SK-N-SH (cell line): ENCODE data around the gene MARF1.
"Not testable (repeated sequence)": the region's sequence is repeated elsewhere in the genome, so short reads cannot be mapped to it uniquely, and the experiment has no call there.

ENCODE experiments used
- CHD2 ChIP-seq: fragments of 150-350 bp; IDR thresholded peaks from 2 replicates; pipeline ENCODE4 v1.6.1; 2018; ENCODE audit warnings: low read length; ENCODE audit not compliant: partially characterized antibody
- FOXJ3 ChIP-seq: sonication (generic); formaldehyde crosslinking; IDR thresholded peaks from 2 replicates; pipeline ENCODE4 v1.5.1; 2020; ENCODE audit warnings: mild to moderate bottlenecking, missing genetic modification reagents
- JUND ChIP-seq: IDR thresholded peaks from 2 replicates; pipeline ENCODE4 v1.4.0; 2012
- NFIC ChIP-seq: IDR thresholded peaks from 2 replicates; pipeline ENCODE4 v1.4.0; 2012; ENCODE audit warnings: borderline replicate concordance
- RAD21 ChIP-seq: IDR thresholded peaks from 2 replicates; pipeline ENCODE4 v1.6.1; 2012; ENCODE audit warnings: mild to moderate bottlenecking, low read length
- RFX5 ChIP-seq: IDR thresholded peaks from 2 replicates; pipeline ENCODE4 v1.6.1; 2012; ENCODE audit warnings: mild to moderate bottlenecking, improper control_type of control experiment, low read length
- SMC3 ChIP-seq: IDR thresholded peaks from 2 replicates; pipeline ENCODE4 v1.6.1; 2012; ENCODE audit warnings: low read depth, low read length, improper control_type of control experiment
- TAF1 ChIP-seq: IDR thresholded peaks from 2 replicates; pipeline ENCODE4 v1.6.1; 2012; ENCODE audit warnings: low read depth, mild to moderate bottlenecking, low read length, moderate library complexity, borderline replicate concordance
- TF ChIP-seq, protein P1 (sequence below): fragments of 200-600 bp; sonication (generic); IDR thresholded peaks from 2 replicates; pipeline ENCODE4 v1.6.1; 2017; ENCODE audit warnings: antibody characterized with exemption, mild to moderate bottlenecking, moderate library complexity
- TF ChIP-seq, protein P2 (sequence below): IDR thresholded peaks from 2 replicates; pipeline ENCODE4 v1.6.1; 2012; ENCODE audit warnings: mild to moderate bottlenecking, low read depth, low read length, moderate library complexity

DNA sequence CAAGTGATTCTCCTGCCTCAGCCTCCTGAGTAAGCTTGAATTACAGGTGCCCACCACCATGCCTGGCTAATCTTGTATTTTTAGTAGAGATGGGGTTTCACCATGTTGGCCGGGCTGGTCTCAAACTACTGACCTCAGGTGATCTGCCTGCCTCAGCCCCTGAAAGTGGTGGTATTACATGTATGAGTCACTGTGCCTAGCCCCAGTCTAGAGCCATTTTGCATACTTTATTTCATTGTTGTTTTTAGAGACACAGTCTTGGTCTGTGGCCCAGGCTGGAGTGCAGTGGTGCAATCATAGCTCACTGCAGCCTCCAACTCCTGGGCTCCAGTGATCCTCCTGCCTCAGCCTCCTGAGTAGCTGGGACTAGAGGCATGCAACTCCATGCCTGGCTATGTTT is 49.6 kb upstream of the MARF1 start:
- TF ChIP-seq, protein P1, sequence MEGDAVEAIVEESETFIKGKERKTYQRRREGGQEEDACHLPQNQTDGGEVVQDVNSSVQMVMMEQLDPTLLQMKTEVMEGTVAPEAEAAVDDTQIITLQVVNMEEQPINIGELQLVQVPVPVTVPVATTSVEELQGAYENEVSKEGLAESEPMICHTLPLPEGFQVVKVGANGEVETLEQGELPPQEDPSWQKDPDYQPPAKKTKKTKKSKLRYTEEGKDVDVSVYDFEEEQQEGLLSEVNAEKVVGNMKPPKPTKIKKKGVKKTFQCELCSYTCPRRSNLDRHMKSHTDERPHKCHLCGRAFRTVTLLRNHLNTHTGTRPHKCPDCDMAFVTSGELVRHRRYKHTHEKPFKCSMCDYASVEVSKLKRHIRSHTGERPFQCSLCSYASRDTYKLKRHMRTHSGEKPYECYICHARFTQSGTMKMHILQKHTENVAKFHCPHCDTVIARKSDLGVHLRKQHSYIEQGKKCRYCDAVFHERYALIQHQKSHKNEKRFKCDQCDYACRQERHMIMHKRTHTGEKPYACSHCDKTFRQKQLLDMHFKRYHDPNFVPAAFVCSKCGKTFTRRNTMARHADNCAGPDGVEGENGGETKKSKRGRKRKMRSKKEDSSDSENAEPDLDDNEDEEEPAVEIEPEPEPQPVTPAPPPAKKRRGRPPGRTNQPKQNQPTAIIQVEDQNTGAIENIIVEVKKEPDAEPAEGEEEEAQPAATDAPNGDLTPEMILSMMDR = not testable (repeated sequence)
- TF ChIP-seq RAD21, SMC3, RFX5, FOXJ3, JUND, TAF1, CHD2, NFIC: not testable (repeated sequence)
- TF ChIP-seq, protein P2, sequence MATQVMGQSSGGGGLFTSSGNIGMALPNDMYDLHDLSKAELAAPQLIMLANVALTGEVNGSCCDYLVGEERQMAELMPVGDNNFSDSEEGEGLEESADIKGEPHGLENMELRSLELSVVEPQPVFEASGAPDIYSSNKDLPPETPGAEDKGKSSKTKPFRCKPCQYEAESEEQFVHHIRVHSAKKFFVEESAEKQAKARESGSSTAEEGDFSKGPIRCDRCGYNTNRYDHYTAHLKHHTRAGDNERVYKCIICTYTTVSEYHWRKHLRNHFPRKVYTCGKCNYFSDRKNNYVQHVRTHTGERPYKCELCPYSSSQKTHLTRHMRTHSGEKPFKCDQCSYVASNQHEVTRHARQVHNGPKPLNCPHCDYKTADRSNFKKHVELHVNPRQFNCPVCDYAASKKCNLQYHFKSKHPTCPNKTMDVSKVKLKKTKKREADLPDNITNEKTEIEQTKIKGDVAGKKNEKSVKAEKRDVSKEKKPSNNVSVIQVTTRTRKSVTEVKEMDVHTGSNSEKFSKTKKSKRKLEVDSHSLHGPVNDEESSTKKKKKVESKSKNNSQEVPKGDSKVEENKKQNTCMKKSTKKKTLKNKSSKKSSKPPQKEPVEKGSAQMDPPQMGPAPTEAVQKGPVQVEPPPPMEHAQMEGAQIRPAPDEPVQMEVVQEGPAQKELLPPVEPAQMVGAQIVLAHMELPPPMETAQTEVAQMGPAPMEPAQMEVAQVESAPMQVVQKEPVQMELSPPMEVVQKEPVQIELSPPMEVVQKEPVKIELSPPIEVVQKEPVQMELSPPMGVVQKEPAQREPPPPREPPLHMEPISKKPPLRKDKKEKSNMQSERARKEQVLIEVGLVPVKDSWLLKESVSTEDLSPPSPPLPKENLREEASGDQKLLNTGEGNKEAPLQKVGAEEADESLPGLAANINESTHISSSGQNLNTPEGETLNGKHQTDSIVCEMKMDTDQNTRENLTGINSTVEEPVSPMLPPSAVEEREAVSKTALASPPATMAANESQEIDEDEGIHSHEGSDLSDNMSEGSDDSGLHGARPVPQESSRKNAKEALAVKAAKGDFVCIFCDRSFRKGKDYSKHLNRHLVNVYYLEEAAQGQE = not testable (repeated sequence)
